ENCODE data around the gene DLGAP3. TPM values are rescaled to one million over a fixed set of nuclear protein-coding genes. Genes with fewer than 3 reads are reported as not detected.

The DLGAP3 gene
- polyA plus RNA-seq, 2 of the 4 experiments (the other 2 are of a cell fraction): 0.05 TPM; not detected in 1

DNA sequence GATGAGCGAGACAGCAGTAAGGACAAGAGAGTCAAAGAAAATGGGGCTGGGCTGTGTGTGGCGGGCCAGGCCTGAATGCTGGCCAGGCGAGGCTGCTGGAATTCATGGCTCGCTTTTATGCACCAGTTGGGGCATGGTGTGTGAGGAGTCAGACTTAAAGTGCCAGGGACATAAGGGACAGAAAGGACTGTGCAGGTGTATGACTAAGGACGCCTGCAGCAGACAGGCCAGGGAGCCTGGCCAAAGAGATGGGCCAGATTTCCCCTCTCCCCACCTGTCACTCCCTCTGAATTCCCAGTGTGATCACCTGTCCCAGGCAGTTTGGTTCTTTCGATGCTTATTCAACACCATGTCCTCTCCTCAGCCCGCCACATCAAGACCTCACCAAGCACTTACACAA, 53.0 kb downstream of the DLGAP3 start:
- Histone ChIP-seq H3K27ac (no peak overlapping the region), H3K9me3 (peaks cover 7% of the 10 kb centered on the region; the same call in 1 of the 3 replicates), H3K4me1 (no peaks in the 10 kb centered on the region), H3K4me3 (no peak overlapping the region), H3K4me2 (no peak overlapping the region)
- ATAC-seq (no peak; a peak in 1 of 6 replicates), DNase-seq (ENCODE audit: low read depth in 1 of 2, low spot score in 1 of 2) (no peak), FAIRE-seq (no peak)
- CTCF ChIA-PET: no interaction called here
- TF ChIP-seq, protein P1, sequence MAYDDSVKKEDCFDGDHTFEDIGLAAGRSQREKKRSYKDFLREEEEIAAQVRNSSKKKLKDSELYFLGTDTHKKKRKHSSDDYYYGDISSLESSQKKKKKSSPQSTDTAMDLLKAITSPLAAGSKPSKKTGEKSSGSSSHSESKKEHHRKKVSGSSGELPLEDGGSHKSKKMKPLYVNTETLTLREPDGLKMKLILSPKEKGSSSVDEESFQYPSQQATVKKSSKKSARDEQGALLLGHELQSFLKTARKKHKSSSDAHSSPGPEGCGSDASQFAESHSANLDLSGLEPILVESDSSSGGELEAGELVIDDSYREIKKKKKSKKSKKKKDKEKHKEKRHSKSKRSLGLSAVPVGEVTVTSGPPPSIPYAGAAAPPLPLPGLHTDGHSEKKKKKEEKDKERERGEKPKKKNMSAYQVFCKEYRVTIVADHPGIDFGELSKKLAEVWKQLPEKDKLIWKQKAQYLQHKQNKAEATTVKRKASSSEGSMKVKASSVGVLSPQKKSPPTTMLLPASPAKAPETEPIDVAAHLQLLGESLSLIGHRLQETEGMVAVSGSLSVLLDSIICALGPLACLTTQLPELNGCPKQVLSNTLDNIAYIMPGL (CRISPR knock-in tag; IDR thresholded peaks at IDR 0.05; ENCODE audit: borderline replicate concordance): no peak
- TF ChIP-seq JUNB (IDR thresholded peaks at IDR 0.05): no peak
- TF ChIP-seq CEBPB (IDR thresholded peaks at IDR 0.05): no peak
- no peak for TF ChIP-seq CBX8 (IDR thresholded peaks at IDR 0.05)
- no peak for TF ChIP-seq POLR2AphosphoS2 (conservative IDR thresholded peaks at IDR 0.05; ENCODE audit: low read length)
- TF ChIP-seq, protein P2, sequence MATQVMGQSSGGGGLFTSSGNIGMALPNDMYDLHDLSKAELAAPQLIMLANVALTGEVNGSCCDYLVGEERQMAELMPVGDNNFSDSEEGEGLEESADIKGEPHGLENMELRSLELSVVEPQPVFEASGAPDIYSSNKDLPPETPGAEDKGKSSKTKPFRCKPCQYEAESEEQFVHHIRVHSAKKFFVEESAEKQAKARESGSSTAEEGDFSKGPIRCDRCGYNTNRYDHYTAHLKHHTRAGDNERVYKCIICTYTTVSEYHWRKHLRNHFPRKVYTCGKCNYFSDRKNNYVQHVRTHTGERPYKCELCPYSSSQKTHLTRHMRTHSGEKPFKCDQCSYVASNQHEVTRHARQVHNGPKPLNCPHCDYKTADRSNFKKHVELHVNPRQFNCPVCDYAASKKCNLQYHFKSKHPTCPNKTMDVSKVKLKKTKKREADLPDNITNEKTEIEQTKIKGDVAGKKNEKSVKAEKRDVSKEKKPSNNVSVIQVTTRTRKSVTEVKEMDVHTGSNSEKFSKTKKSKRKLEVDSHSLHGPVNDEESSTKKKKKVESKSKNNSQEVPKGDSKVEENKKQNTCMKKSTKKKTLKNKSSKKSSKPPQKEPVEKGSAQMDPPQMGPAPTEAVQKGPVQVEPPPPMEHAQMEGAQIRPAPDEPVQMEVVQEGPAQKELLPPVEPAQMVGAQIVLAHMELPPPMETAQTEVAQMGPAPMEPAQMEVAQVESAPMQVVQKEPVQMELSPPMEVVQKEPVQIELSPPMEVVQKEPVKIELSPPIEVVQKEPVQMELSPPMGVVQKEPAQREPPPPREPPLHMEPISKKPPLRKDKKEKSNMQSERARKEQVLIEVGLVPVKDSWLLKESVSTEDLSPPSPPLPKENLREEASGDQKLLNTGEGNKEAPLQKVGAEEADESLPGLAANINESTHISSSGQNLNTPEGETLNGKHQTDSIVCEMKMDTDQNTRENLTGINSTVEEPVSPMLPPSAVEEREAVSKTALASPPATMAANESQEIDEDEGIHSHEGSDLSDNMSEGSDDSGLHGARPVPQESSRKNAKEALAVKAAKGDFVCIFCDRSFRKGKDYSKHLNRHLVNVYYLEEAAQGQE (IDR thresholded peaks at IDR 0.05): no peak
- TF ChIP-seq MYC (IDR thresholded peaks at IDR 0.05; ENCODE audit: borderline replicate concordance, low read length): no peak
- TF ChIP-seq ZSCAN20 (CRISPR knock-in tag; IDR thresholded peaks at IDR 0.05): no peak
- TF ChIP-seq CHD4 (IDR thresholded peaks at IDR 0.05; ENCODE audit: borderline replicate concordance): no peak
- no peak for TF ChIP-seq RFX5 (IDR thresholded peaks at IDR 0.05)
- no peak for TF ChIP-seq TP53 (CRISPR knock-in tag; IDR thresholded peaks at IDR 0.05)
- no peak for TF ChIP-seq EHMT2 (IDR thresholded peaks at IDR 0.05; ENCODE audit: low read depth)
- TF ChIP-seq HOXB5 (CRISPR knock-in tag; IDR thresholded peaks at IDR 0.05): no peak
- TF ChIP-seq, protein P3, sequence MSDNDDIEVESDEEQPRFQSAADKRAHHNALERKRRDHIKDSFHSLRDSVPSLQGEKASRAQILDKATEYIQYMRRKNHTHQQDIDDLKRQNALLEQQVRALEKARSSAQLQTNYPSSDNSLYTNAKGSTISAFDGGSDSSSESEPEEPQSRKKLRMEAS (IDR thresholded peaks at IDR 0.05): no peak
- TF ChIP-seq, protein P4, sequence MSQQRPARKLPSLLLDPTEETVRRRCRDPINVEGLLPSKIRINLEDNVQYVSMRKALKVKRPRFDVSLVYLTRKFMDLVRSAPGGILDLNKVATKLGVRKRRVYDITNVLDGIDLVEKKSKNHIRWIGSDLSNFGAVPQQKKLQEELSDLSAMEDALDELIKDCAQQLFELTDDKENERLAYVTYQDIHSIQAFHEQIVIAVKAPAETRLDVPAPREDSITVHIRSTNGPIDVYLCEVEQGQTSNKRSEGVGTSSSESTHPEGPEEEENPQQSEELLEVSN (IDR thresholded peaks at IDR 0.05; ENCODE audit: borderline replicate concordance, low read depth): no peak
- TF ChIP-seq RARB (CRISPR knock-in tag; IDR thresholded peaks at IDR 0.05): no peak
- TF ChIP-seq HOXB13 (CRISPR knock-in tag; IDR thresholded peaks at IDR 0.05; ENCODE audit: low read depth): no peak
- TF ChIP-seq MAFK (IDR thresholded peaks at IDR 0.05; ENCODE audit: partially characterized antibody): no peak
- TF ChIP-seq BHLHE40 (IDR thresholded peaks at IDR 0.05; ENCODE audit: low read depth, low read length): no peak
- POLR2A ChIA-PET: no interaction called here
- WGBS (ENCODE audit: missing lambda C conversion rate): 44% methylated on average over 7 of the region's 7 CpGs

DNA sequence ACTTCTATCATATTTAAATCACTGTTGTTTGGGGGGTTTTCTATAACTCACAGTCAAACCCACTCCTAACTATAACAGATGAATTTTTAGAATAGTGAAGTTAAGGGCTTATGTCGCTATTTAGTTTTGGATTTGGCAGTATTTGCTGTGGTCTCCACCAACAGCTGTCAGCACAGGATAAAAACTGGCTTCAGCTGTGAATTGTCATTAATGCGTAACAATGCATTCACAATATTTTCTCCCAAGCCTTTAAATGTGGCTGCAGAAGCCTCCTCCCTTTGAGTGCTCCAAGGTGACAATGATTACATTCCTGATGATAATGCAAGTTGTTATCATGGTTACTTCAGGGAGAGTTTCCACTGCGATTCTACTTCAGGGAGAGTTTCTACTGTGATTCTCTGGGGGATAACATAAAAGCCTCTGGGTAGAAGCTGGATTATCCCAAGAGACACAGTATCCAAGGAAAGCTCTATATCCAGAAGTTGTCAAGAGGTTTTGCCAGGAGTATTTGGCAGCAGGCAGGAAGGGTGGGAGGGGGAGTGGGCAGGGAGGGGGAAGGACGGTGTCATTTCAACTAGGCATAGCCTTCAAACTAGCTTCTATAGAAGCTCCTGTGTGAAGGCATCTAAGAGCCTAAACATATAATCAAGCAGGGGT, 55.0 kb downstream of the DLGAP3 start:
- Histone ChIP-seq H3K4me3 (no peak overlapping the region), H3K27ac (no peak overlapping the region), H3K9me3 (no peaks in the 10 kb centered on the region), H3K4me2 (no peak overlapping the region), H3K4me1 (no peaks in the 10 kb centered on the region)
- DNase-seq (ENCODE audit: low read depth in 1 of 2, low spot score in 1 of 2): no peak
- no peak for FAIRE-seq
- POLR2A ChIA-PET: no interaction called here
- ATAC-seq: no peak
- WGBS (ENCODE audit: missing lambda C conversion rate): 38% methylated on average over 4 of the region's 4 CpGs
- TF ChIP-seq EP300 (IDR thresholded peaks at IDR 0.05) (no peak), NPAS2 (CRISPR knock-in tag; IDR thresholded peaks at IDR 0.05; ENCODE audit: borderline replicate concordance) (no peak), RNF2 (IDR thresholded peaks at IDR 0.05; ENCODE audit: borderline replicate concordance, low read depth) (no peak)
- TF ChIP-seq, protein P1 (CRISPR knock-in tag; IDR thresholded peaks at IDR 0.05; ENCODE audit: borderline replicate concordance): no peak
- TF ChIP-seq, protein P5, sequence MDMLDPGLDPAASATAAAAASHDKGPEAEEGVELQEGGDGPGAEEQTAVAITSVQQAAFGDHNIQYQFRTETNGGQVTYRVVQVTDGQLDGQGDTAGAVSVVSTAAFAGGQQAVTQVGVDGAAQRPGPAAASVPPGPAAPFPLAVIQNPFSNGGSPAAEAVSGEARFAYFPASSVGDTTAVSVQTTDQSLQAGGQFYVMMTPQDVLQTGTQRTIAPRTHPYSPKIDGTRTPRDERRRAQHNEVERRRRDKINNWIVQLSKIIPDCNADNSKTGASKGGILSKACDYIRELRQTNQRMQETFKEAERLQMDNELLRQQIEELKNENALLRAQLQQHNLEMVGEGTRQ (IDR thresholded peaks at IDR 0.05): no peak
- CTCF ChIA-PET: interaction anchor here (1.6 to 1.7 kb wide), 2 partner anchors 14 to 22 kb away, joined by 5 to 9 read pairs; partner anchors contain the start of gene SMIM12

All from A549 (cell line).